HG03196 (cell line): Measurements from ENCODE around the gene CDH13.

Source experiments
- ATAC-seq: cut with Tn5 transposase; IDR thresholded peaks from one replicate; pipeline ENCODE4 v1.9.1; 2021; ENCODE audit not compliant: unreplicated experiment

Gene CDH13

GRCh38 chr16:83762992-83763358 is 1136.2 kb downstream of the CDH13 start:
- no peak for ATAC-seq

- ATAC-seq, result no peak
Measured at GRCh38 chr16:83768986-83769385, 1142.2 kb downstream of the CDH13 start.

- no peak for ATAC-seq
Measured at GRCh38 chr16:83769397-83770008, 1142.7 kb downstream of the CDH13 start.

GRCh38 chr16:83771306-83771942 is 1144.7 kb downstream of the CDH13 start:
- no peak for ATAC-seq

GRCh38 chr16:83772806-83773205 is 1146.0 kb downstream of the CDH13 start:
- no peak for ATAC-seq

GRCh38 chr16:83774066-83774465 is 1147.3 kb downstream of the CDH13 start:
- no peak for ATAC-seq

- ATAC-seq, result no peak
Measured at GRCh38 chr16:83776944-83777343, 1150.2 kb downstream of the CDH13 start.

GRCh38 chr16:83779886-83780285 is 1153.1 kb downstream of the CDH13 start:
- ATAC-seq, result no peak

- no peak for ATAC-seq
Measured at GRCh38 chr16:83785455-83785854, 1158.7 kb downstream of the CDH13 start.

- no peak for ATAC-seq
Measured at GRCh38 chr16:83789642-83790401, 1163.1 kb downstream of the CDH13 start.

- no peak for ATAC-seq
Measured at GRCh38 chr16:83791916-83792315, 1165.1 kb downstream of the CDH13 start.

GRCh38 chr16:83792391-83792790 is 1165.6 kb downstream of the CDH13 start:
- ATAC-seq, result no peak

GRCh38 chr16:83793179-83793578 is 1166.4 kb downstream of the CDH13 start:
- ATAC-seq, result no peak

GRCh38 chr16:83794860-83795554 is 1168.2 kb downstream of the CDH13 start:
- no peak for ATAC-seq

- ATAC-seq, result no peak
Measured at GRCh38 chr16:83797013-83797412, 1170.2 kb downstream of the CDH13 start.

GRCh38 chr16:83799336-83799735 is 1172.6 kb downstream of the CDH13 start:
- no peak for ATAC-seq

GRCh38 chr16:83802135-83802534 is 1175.4 kb downstream of the CDH13 start:
- ATAC-seq, result peak; percentile 50

- ATAC-seq, result no peak
Measured at GRCh38 chr16:83802554-83803205, 1175.9 kb downstream of the CDH13 start.

- ATAC-seq, result no peak
Measured at GRCh38 chr16:83803811-83804210, 1177.0 kb downstream of the CDH13 start.

GRCh38 chr16:83804366-83804765 is 1177.6 kb downstream of the CDH13 start:
- ATAC-seq, result no peak

- no peak for ATAC-seq
Measured at GRCh38 chr16:83806036-83806435, 1179.3 kb downstream of the CDH13 start.
